Uterus (tissue), 2 donors: ENCODE measurements around the gene MCUB.

Source experiments
- CTCF ChIP-seq, 4 experiments: fragments of 200-600 bp in 2 of 4; fragments of 450-650 bp in 2 of 4; sonication (generic) in 2 of 4; IDR thresholded peaks; one replicate each; pipeline ENCODE4 v1.5.1; 2016 to 2019; ENCODE audit warnings: antibody characterized with exemption in 4 of 4, mild to moderate bottlenecking in 2 of 4, moderate library complexity in 1 of 4
- POLR2A ChIP-seq, 2 donors: fragments of 450-650 bp; IDR thresholded peaks; one replicate each; pipeline ENCODE4 v1.6.1; 2016; ENCODE audit warnings: antibody characterized with exemption in 2 of 2, mild to moderate bottlenecking in 1 of 2, moderate library complexity in 1 of 2

- TF ChIP-seq POLR2A (IDR thresholded peaks at IDR 0.05) (no peak), CTCF (IDR thresholded peaks at IDR 0.05) (no peak)
Observed at GRCh38 chr4:109701566-109702410, 141.7 kb downstream of the MCUB start.
